ENCODE data around the gene MORC2.

Gene MORC2

DNA sequence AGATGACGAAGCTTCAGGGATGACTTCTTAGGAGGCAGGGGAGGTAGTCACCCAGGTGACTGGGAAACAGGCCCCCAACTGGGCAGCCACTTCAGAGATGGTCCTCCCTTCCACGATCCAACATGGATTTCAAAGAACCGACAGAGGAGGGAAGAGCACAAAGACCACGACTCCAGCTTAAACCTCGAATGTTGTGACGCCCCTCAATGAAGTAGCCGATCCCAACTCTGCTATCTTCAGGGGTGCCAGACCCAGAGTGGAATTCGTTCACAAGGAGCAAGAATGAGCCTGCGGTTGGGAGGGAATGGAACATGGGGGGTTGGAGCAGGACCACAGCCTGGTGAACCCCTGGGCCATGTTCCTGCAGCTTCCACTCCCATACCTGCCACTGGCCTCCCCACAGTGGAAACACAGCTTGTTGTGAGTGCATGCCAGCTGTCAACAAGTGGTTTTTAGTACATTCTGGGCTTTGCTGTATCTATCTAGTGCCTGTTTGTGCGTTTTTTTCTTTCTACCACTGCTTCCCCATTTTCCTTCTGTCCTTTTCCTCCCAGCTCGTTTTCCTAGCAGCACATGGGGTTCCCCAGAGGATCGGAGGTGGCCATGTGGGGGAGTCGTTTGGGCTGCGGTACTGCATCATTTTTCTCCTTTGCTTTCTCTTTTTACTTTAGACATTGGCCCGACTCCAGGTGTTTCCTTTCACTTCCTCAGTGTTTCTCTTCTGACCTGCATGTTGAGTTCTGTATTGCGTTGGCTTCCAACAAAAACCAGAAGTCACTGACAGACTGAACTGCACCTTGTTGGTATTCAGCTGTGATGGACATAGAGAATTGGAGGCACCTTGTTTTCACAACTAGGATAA is 65.8 kb downstream of the MORC2 start:
- H3K4me2 ChIP-seq (ENCODE audit: low read depth, low read length, poor library complexity, severe bottlenecking): no peak overlapping the region
- H3K36me3 ChIP-seq (ENCODE audit: insufficient read depth, low read length): no peaks in the 10 kb centered on the region
- H3K4me1 ChIP-seq (ENCODE audit: insufficient read depth, low read length, poor library complexity, severe bottlenecking): no peaks in the 10 kb centered on the region
- H3K9me2 ChIP-seq (replicated peaks; ENCODE audit: low read depth, low read length): no peaks in the 10 kb centered on the region
- no peaks in the 10 kb centered on the region for H3K9me3 ChIP-seq (ENCODE audit: insufficient read depth, low read depth, low read length)
- no peaks in the 10 kb centered on the region for H3F3A ChIP-seq (ENCODE audit: low read depth)
- H2AFZ ChIP-seq (ENCODE audit: low read length): no peak overlapping the region
- TF ChIP-seq, protein P1, sequence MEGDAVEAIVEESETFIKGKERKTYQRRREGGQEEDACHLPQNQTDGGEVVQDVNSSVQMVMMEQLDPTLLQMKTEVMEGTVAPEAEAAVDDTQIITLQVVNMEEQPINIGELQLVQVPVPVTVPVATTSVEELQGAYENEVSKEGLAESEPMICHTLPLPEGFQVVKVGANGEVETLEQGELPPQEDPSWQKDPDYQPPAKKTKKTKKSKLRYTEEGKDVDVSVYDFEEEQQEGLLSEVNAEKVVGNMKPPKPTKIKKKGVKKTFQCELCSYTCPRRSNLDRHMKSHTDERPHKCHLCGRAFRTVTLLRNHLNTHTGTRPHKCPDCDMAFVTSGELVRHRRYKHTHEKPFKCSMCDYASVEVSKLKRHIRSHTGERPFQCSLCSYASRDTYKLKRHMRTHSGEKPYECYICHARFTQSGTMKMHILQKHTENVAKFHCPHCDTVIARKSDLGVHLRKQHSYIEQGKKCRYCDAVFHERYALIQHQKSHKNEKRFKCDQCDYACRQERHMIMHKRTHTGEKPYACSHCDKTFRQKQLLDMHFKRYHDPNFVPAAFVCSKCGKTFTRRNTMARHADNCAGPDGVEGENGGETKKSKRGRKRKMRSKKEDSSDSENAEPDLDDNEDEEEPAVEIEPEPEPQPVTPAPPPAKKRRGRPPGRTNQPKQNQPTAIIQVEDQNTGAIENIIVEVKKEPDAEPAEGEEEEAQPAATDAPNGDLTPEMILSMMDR (conservative IDR thresholded peaks at IDR 0.05; ENCODE audit: low read length): no peak
- no peak for TF ChIP-seq EZH2phosphoT487 (IDR thresholded peaks at IDR 0.05; ENCODE audit: borderline replicate concordance)
- H3K4me3 ChIP-seq (ENCODE audit: low read length, poor library complexity, severe bottlenecking): no peak overlapping the region
- H3K27me3 ChIP-seq (ENCODE audit: insufficient read depth, low read length, poor library complexity, severe bottlenecking): no peaks in the 10 kb centered on the region
- H3K79me2 ChIP-seq (ENCODE audit: insufficient read depth, low read length): no peaks in the 10 kb centered on the region
- no peaks in the 10 kb centered on the region for H4K20me1 ChIP-seq (ENCODE audit: insufficient read depth, low read length, poor library complexity, severe bottlenecking)
- H3K9ac ChIP-seq (ENCODE audit: low read depth, low read length, poor library complexity, severe bottlenecking): no peak overlapping the region

DNA sequence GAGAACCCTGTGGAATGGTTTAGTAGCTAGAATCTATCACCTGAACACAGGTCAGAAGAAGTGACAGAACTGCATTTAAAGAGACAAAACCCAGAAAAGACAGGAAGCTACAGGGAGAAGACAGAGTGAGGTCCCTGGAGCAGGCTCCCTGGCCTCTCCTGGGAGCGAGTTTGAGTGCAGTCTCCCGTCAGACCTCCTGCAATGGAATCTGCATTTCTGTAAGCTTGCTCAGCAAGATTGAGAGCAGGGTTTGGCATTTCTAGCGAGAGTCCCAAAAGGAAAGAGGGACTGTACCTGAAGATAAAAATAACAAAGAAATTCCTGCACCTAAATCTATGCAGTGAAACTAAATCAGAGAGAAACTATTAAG is 74.2 kb downstream of the MORC2 start:
- H3K4me1 ChIP-seq (ENCODE audit: insufficient read depth, low read length, poor library complexity, severe bottlenecking): peaks cover 19% of the 10 kb centered on the region
- H3K79me2 ChIP-seq (ENCODE audit: insufficient read depth, low read length): no peaks in the 10 kb centered on the region
- TF ChIP-seq EZH2phosphoT487 (IDR thresholded peaks at IDR 0.05; ENCODE audit: borderline replicate concordance): no peak
- TF ChIP-seq, protein P1 (conservative IDR thresholded peaks at IDR 0.05; ENCODE audit: low read length): no peak
- H2AFZ ChIP-seq (ENCODE audit: low read length): peak overlapping the region; percentile 73; the same call in 1 of the 2 replicates
- peak overlapping the region; percentile 62 for H3K4me3 ChIP-seq (ENCODE audit: low read length, poor library complexity, severe bottlenecking)
- H3K9me3 ChIP-seq (ENCODE audit: insufficient read depth, low read depth, low read length): no peaks in the 10 kb centered on the region
- no peaks in the 10 kb centered on the region for H3K36me3 ChIP-seq (ENCODE audit: insufficient read depth, low read length)
- peak overlapping the region; percentile 42 for H3K9ac ChIP-seq (ENCODE audit: low read depth, low read length, poor library complexity, severe bottlenecking)
- peak overlapping the region; percentile 80 for H3K4me2 ChIP-seq (ENCODE audit: low read depth, low read length, poor library complexity, severe bottlenecking)
- H3K9me2 ChIP-seq (replicated peaks; ENCODE audit: low read depth, low read length): no peaks in the 10 kb centered on the region
- no peaks in the 10 kb centered on the region for H3K27me3 ChIP-seq (ENCODE audit: insufficient read depth, low read length, poor library complexity, severe bottlenecking)
- H3F3A ChIP-seq (ENCODE audit: low read depth): no peaks in the 10 kb centered on the region
- no peaks in the 10 kb centered on the region for H4K20me1 ChIP-seq (ENCODE audit: insufficient read depth, low read length, poor library complexity, severe bottlenecking)

DNA sequence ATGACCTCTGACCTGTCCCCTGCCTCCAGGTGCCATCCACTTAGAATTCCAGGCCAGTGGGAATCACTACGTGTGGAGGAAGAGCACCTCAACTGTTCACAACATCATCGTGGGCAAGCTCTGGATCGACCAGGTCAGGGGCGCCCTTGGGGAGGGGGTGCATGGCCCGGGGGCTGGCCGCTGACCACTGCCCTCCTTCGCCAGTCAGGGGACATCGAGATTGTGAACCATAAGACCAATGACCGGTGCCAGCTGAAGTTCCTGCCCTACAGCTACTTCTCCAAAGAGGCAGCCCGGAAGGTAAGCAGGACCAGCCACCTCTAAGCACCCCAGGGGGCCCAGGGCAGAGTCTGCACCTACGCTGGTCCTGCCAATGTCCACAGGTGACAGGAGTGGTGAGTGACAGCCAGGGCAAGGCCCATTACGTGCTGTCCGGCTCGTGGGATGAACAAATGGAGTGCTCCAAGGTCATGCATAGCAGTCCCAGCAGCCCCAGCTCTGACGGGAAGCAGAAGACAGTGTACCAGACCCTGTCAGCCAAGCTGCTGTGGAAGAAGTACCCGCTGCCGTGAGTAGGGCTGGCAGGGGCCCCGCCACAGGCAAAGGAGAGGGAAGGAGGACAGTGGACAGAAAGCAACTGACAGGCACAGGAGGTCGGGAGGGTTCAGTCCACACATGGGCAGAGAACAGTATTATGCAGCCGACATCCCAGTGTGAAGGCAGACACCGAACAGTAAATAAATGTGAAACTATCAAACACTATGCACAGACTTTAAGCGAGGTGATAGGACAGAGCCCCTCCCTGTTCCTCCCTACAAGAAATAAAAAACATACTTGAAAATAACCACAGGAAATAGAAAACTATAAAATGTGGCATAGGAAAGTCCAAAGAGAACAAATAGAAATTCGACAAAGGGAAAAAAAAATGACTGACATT is 74.9 kb downstream of the MORC2 start:
- H3K4me1 ChIP-seq (ENCODE audit: insufficient read depth, low read length, poor library complexity, severe bottlenecking): peaks cover 19% of the 10 kb centered on the region
- peak overlapping the region; percentile 73; the same call in 1 of the 2 replicates for H2AFZ ChIP-seq (ENCODE audit: low read length)
- H3K4me3 ChIP-seq (ENCODE audit: low read length, poor library complexity, severe bottlenecking): peak overlapping the region; percentile 62
- H4K20me1 ChIP-seq (ENCODE audit: insufficient read depth, low read length, poor library complexity, severe bottlenecking): no peaks in the 10 kb centered on the region
- H3K79me2 ChIP-seq (ENCODE audit: insufficient read depth, low read length): no peaks in the 10 kb centered on the region
- H3K36me3 ChIP-seq (ENCODE audit: insufficient read depth, low read length): no peaks in the 10 kb centered on the region
- H3F3A ChIP-seq (ENCODE audit: low read depth): no peaks in the 10 kb centered on the region
- H3K9me3 ChIP-seq (ENCODE audit: insufficient read depth, low read depth, low read length): no peaks in the 10 kb centered on the region
- no peaks in the 10 kb centered on the region for H3K9me2 ChIP-seq (replicated peaks; ENCODE audit: low read depth, low read length)
- peak overlapping the region; percentile 42 for H3K9ac ChIP-seq (ENCODE audit: low read depth, low read length, poor library complexity, severe bottlenecking)
- no peaks in the 10 kb centered on the region for H3K27me3 ChIP-seq (ENCODE audit: insufficient read depth, low read length, poor library complexity, severe bottlenecking)
- peak overlapping the region; percentile 80 for H3K4me2 ChIP-seq (ENCODE audit: low read depth, low read length, poor library complexity, severe bottlenecking)
- TF ChIP-seq, protein P1 (conservative IDR thresholded peaks at IDR 0.05; ENCODE audit: low read length): no peak
- no peak for TF ChIP-seq EZH2phosphoT487 (IDR thresholded peaks at IDR 0.05; ENCODE audit: borderline replicate concordance)
